ENCODE results near the gene POLDIP2. TPM values are rescaled to one million over a fixed set of nuclear protein-coding genes. Genes with fewer than 3 reads are reported as not detected.

POLDIP2 gene
- total RNA-seq, 1 experiment from 2014 or later = 105 TPM

- Mint-ChIP-seq H3K27ac (ENCODE audit: low read depth, unreplicated experiment) (no peak overlapping the region), H3K4me1 (ENCODE audit: insufficient read depth, unreplicated experiment) (peaks cover 23% of the 10 kb centered on the region), H3K9me3 (ENCODE audit: unreplicated experiment) (no peaks in the 10 kb centered on the region), H3K27me3 (ENCODE audit: insufficient read depth, unreplicated experiment) (no peaks in the 10 kb centered on the region), H3K36me3 (ENCODE audit: insufficient read depth, unreplicated experiment) (peaks cover 40% of the 10 kb centered on the region), H3K4me3 (ENCODE audit: unreplicated experiment) (no peak overlapping the region)
- ChIA-PET CTCF (interaction anchor here (0.7 to 1.5 kb wide), 7 partner anchors 11 to 97 kb away, joined by 3 to 6 read pairs (median 3); partner anchors contain the start of gene TNFAIP1), POLR2A (interaction anchor here (1.1 to 2.1 kb wide), 2 partner anchors 10 to 86 kb away, joined by 3 to 14 read pairs; partner anchors contain the start of genes IFT20 and TNFAIP1)
- BruUV-seq (replicated peaks) = no TSS peak
- TF ChIP-seq CTCF (IDR thresholded peaks at IDR 0.05; ENCODE audit: unreplicated experiment) = no peak
- DNase-seq (ENCODE audit: unreplicated experiment) = no peak
- intact Hi-C loops (cut with micrococcal nuclease) = loop anchor here (5.0 kb wide), 1 partner anchor 318 kb away; no protein-coding TSS in a partner anchor
Measured at GRCh38 chr17:28325211-28325610, 32.1 kb downstream of the POLDIP2 start.

- Mint-ChIP-seq H3K9me3 (ENCODE audit: unreplicated experiment) (no peaks in the 10 kb centered on the region), H3K4me1 (ENCODE audit: insufficient read depth, unreplicated experiment) (peaks cover 28% of the 10 kb centered on the region), H3K27me3 (ENCODE audit: insufficient read depth, unreplicated experiment) (no peaks in the 10 kb centered on the region), H3K27ac (ENCODE audit: low read depth, unreplicated experiment) (no peak overlapping the region), H3K4me3 (ENCODE audit: unreplicated experiment) (no peak overlapping the region), H3K36me3 (ENCODE audit: insufficient read depth, unreplicated experiment) (peaks cover 39% of the 10 kb centered on the region)
- BruUV-seq (replicated peaks) = no TSS peak
- POLR2A ChIA-PET = interaction anchor here (2.1 kb wide), 1 partner anchor 11 kb away, joined by 14 read pairs; the partner anchor contains the start of genes IFT20 and TNFAIP1
- DNase-seq (ENCODE audit: unreplicated experiment) = no peak
- CTCF ChIA-PET = interaction anchor here (0.7 to 0.8 kb wide), 4 partner anchors 13 to 96 kb away, joined by 3 to 4 read pairs (median 3); no protein-coding TSS in a partner anchor
- no peak for TF ChIP-seq CTCF (IDR thresholded peaks at IDR 0.05; ENCODE audit: unreplicated experiment)
- intact Hi-C loops (cut with micrococcal nuclease) = loop anchor here (5.0 kb wide), 2 partner anchors 87 to 317 kb away; no protein-coding TSS in a partner anchor
Measured at GRCh38 chr17:28324781-28325180, 32.5 kb downstream of the POLDIP2 start.

- no peak for TF ChIP-seq CTCF (IDR thresholded peaks at IDR 0.05; ENCODE audit: unreplicated experiment)
- Mint-ChIP-seq H3K9me3 (ENCODE audit: unreplicated experiment) (no peaks in the 10 kb centered on the region), H3K36me3 (ENCODE audit: insufficient read depth, unreplicated experiment) (peaks cover 34% of the 10 kb centered on the region), H3K27me3 (ENCODE audit: insufficient read depth, unreplicated experiment) (no peaks in the 10 kb centered on the region), H3K27ac (ENCODE audit: low read depth, unreplicated experiment) (no peak overlapping the region), H3K4me1 (ENCODE audit: insufficient read depth, unreplicated experiment) (peaks cover 29% of the 10 kb centered on the region), H3K4me3 (ENCODE audit: unreplicated experiment) (no peak overlapping the region)
- DNase-seq (ENCODE audit: unreplicated experiment) = no peak
- ChIA-PET POLR2A (no interaction called here), CTCF (interaction anchor here (0.7 to 0.9 kb wide), 2 partner anchors 90 to 92 kb away, joined by 3 read pairs; no protein-coding TSS in a partner anchor)
- intact Hi-C loops (cut with micrococcal nuclease) = loop anchor here (5.0 kb wide), 1 partner anchor 87 kb away; no protein-coding TSS in a partner anchor
- BruUV-seq (replicated peaks) = no TSS peak
Measured at GRCh38 chr17:28324267-28324745, 33.0 kb downstream of the POLDIP2 start.

- Mint-ChIP-seq H3K36me3 (ENCODE audit: insufficient read depth, unreplicated experiment) (no peaks in the 10 kb centered on the region), H3K27ac (ENCODE audit: low read depth, unreplicated experiment) (peak overlapping the region; percentile 82), H3K9me3 (ENCODE audit: unreplicated experiment) (no peaks in the 10 kb centered on the region), H3K27me3 (ENCODE audit: insufficient read depth, unreplicated experiment) (no peaks in the 10 kb centered on the region), H3K4me1 (ENCODE audit: insufficient read depth, unreplicated experiment) (peaks cover 38% of the 10 kb centered on the region), H3K4me3 (ENCODE audit: unreplicated experiment) (peak overlapping the region; percentile 99)
- DNase-seq (ENCODE audit: unreplicated experiment) = no peak
- TF ChIP-seq CTCF (IDR thresholded peaks at IDR 0.05; ENCODE audit: unreplicated experiment) = no peak
- no TSS peak for BruUV-seq (replicated peaks)
- CTCF ChIA-PET = interaction anchor here (0.6 to 6.1 kb wide), 8 partner anchors 11 to 221 kb away, joined by 3 to 85 read pairs (median 7); no protein-coding TSS in a partner anchor
- intact Hi-C loops (cut with micrococcal nuclease) = loop anchor here (5.0 kb wide), 1 partner anchor 83 kb away; no protein-coding TSS in a partner anchor
- POLR2A ChIA-PET = interaction anchor here (0.7 to 4.7 kb wide), 11 partner anchors 15 to 428 kb away, joined by 3 to 50 read pairs (median 6); partner anchors contain the start of genes IFT20, LYRM9, POLDIP2 and TNFAIP1
Measured at GRCh38 chr17:28320215-28321061, 36.9 kb downstream of the POLDIP2 start.
